Measurements from ENCODE around the gene KCMF1. TPM values are rescaled to one million over a fixed set of nuclear protein-coding genes. Genes with fewer than 3 reads are reported as not detected.

KCMF1 gene
- total and polyA plus RNA-seq, 2 of the 13 experiments (the other 11 are each of a cell fraction or from before 2014, with no cell fraction given), result 62.1 to 116 TPM

- TF ChIP-seq SP4 (CRISPR knock-in tag; IDR thresholded peaks at IDR 0.05) (no peak), ZFP36 (IDR thresholded peaks at IDR 0.05; ENCODE audit: borderline replicate concordance, low read depth, low read length, partially characterized antibody) (no peak), ETV6 (CRISPR knock-in tag; conservative IDR thresholded peaks at IDR 0.05) (no peak), ZNF550 (CRISPR knock-in tag; IDR thresholded peaks at IDR 0.05; ENCODE audit: borderline replicate concordance) (no peak), HNF1A (IDR thresholded peaks at IDR 0.05; ENCODE audit: low read depth) (no peak), HNF1A (CRISPR knock-in tag; IDR thresholded peaks at IDR 0.05; ENCODE audit: borderline replicate concordance) (no peak), ZSCAN5A (CRISPR knock-in tag; IDR thresholded peaks at IDR 0.05; ENCODE audit: borderline replicate concordance) (peak; percentile 45; the same call in 1 of the 2 replicates), ZNF264 (CRISPR knock-in tag; IDR thresholded peaks at IDR 0.05) (no peak), NFIC (IDR thresholded peaks at IDR 0.05; ENCODE audit: low read length) (no peak), MED13 (CRISPR knock-in tag; IDR thresholded peaks at IDR 0.05) (no peak), TBX3 (IDR thresholded peaks at IDR 0.05; ENCODE audit: borderline replicate concordance) (no peak), NFKB2 (CRISPR knock-in tag; IDR thresholded peaks at IDR 0.05; ENCODE audit: borderline replicate concordance) (no peak), ZNF770 (CRISPR knock-in tag; IDR thresholded peaks at IDR 0.05) (no peak), RBM39 (IDR thresholded peaks at IDR 0.05; ENCODE audit: low read depth, low read length, poor library complexity, severe bottlenecking) (no peak), ZNF414 (CRISPR knock-in tag; IDR thresholded peaks at IDR 0.05) (no peak), DRAP1 (CRISPR knock-in tag; IDR thresholded peaks at IDR 0.05) (peak; percentile 71), NFE2 (CRISPR knock-in tag; IDR thresholded peaks at IDR 0.05) (no peak), YEATS2 (CRISPR knock-in tag; IDR thresholded peaks at IDR 0.05; ENCODE audit: borderline replicate concordance) (no peak)
Measured at GRCh38 chr2:84924173-84925106, 46.5 kb upstream of the KCMF1 start (continued).
